GM23338 (cell line): ENCODE measurements around the gene KCNH6. TPM values are rescaled to one million over a fixed set of nuclear protein-coding genes. Genes with fewer than 3 reads are reported as not detected.

Experiments used
- ATAC-seq: fragments of 200-7000 bp; cut with Tn5 transposase; 3 replicates; pipeline ENCODE4 v1.9.1; 2020
- DNase-seq: peaks from one replicate; pipeline ENCODE4 v3.0.0-alpha.2; 2015; ENCODE audit warnings: low spot score
- H2AFZ ChIP-seq: fragments of 200-600 bp; sonication (generic); 2 replicates; pipeline ENCODE4 v1.8.0; 2016; ENCODE audit warnings: antibody characterized with exemption, mild to moderate bottlenecking, moderate library complexity
- H3F3A ChIP-seq: fragments of 200-600 bp; sonication (generic); replicated peaks from 2 replicates; pipeline ENCODE4 v1.8.0; 2017; ENCODE audit warnings: antibody characterized with exemption, mixed run types, low read depth
- H3K27ac ChIP-seq: fragments of 200-600 bp; sonication (generic); 2 replicates; pipeline ENCODE4 v1.6.1; 2016; ENCODE audit warnings: low read depth
- H3K27me3 ChIP-seq: fragments of 200-600 bp; sonication (generic); 2 replicates; pipeline ENCODE4 v1.8.0; 2016; ENCODE audit warnings: mild to moderate bottlenecking, mixed run types, moderate library complexity; ENCODE audit not compliant: insufficient read depth
- H3K36me3 ChIP-seq: fragments of 200-600 bp; sonication (generic); 2 replicates; pipeline ENCODE4 v1.8.0; 2016; ENCODE audit warnings: mild to moderate bottlenecking; ENCODE audit not compliant: insufficient read depth
- H3K4me1 ChIP-seq: fragments of 200-600 bp; sonication (generic); 2 replicates; pipeline ENCODE4 v1.8.0; 2016; ENCODE audit warnings: mild to moderate bottlenecking, moderate library complexity; ENCODE audit not compliant: insufficient read depth
- H3K4me2 ChIP-seq: fragments of 200-600 bp; sonication (generic); 2 replicates; pipeline ENCODE4 v1.7.1; 2017; ENCODE audit warnings: mixed run types
- H3K4me3 ChIP-seq: fragments of 200-600 bp; sonication (generic); 2 replicates; pipeline ENCODE4 v1.6.1; 2016; ENCODE audit warnings: mixed run types
- H3K79me2 ChIP-seq: fragments of 200-600 bp; sonication (generic); replicated peaks from 2 replicates; pipeline ENCODE4 v1.8.0; 2017; ENCODE audit warnings: mild to moderate bottlenecking; ENCODE audit not compliant: insufficient read depth
- H3K9me2 ChIP-seq: fragments of 200-600 bp; sonication (generic); 2 replicates; pipeline ENCODE4 v1.8.0; 2017; ENCODE audit not compliant: insufficient read depth
- H4K20me1 ChIP-seq: fragments of 200-600 bp; sonication (generic); replicated peaks from 2 replicates; pipeline ENCODE4 v1.8.0; 2017; ENCODE audit warnings: mild to moderate bottlenecking; ENCODE audit not compliant: insufficient read depth
- H3K27ac Mint-ChIP-seq: 2 replicates; pipeline ENCODE4 v1.8.0; 2020; ENCODE audit warnings: inconsistent platforms, mild to moderate bottlenecking, moderate library complexity, mixed read lengths
- H3K27me3 Mint-ChIP-seq: 3 replicates; pipeline ENCODE4 v1.8.0; 2022; ENCODE audit warnings: low read depth, mild to moderate bottlenecking, moderate library complexity, mixed read lengths, inconsistent platforms; ENCODE audit not compliant: insufficient read depth, poor library complexity
- H3K36me3 Mint-ChIP-seq: 3 replicates; pipeline ENCODE4 v1.8.0; 2021; ENCODE audit warnings: low read depth, mild to moderate bottlenecking, inconsistent platforms, moderate library complexity, mixed read lengths
- H3K4me1 Mint-ChIP-seq: 3 replicates; pipeline ENCODE4 v1.8.0; 2020; ENCODE audit warnings: mild to moderate bottlenecking, inconsistent platforms, mixed read lengths
- H3K4me3 Mint-ChIP-seq: 3 replicates; pipeline ENCODE4 v1.8.0; 2021; ENCODE audit warnings: moderate library complexity, mild to moderate bottlenecking, inconsistent platforms, mixed read lengths
- H3K9me3 Mint-ChIP-seq: 3 replicates; pipeline ENCODE4 v1.8.0; 2020; ENCODE audit warnings: moderate library complexity, mild to moderate bottlenecking, inconsistent platforms, mixed read lengths
- NANOG ChIP-seq: IDR thresholded peaks from 2 replicates; pipeline ENCODE4 v1.6.1; 2016; ENCODE audit warnings: antibody characterized with exemption, borderline replicate concordance
- POLR2AphosphoS5 ChIP-seq: IDR thresholded peaks from 2 replicates; pipeline ENCODE4 v1.6.1; 2016; ENCODE audit warnings: antibody characterized with exemption, low read depth
- ZNF114 ChIP-seq: fragments of 250-450 bp; sonication (Bioruptor Pico); IDR thresholded peaks from 2 replicates; pipeline ENCODE4 v1.5.0; 2020; ENCODE audit warnings: mild to moderate bottlenecking, moderate library complexity
- ZNF462 ChIP-seq: fragments of 250-450 bp; sonication (Bioruptor Pico); IDR thresholded peaks from 2 replicates; pipeline ENCODE4 v1.5.0; 2020; ENCODE audit warnings: mild to moderate bottlenecking, moderate library complexity
- polyA plus RNA-seq: library from polyadenylated mRNA; unstranded; fragments of >200 nt; fragmentation: Nextera tagmentation; extraction: Ambion mirVana; gene quantifications from 2 replicates; pipeline ENCODE4 v1.2.1, GENCODE V29; 2016
- total RNA-seq: library from RNA; depleted of rRNA; stranded (reverse); fragments of >200 nt; shearing (Covaris generic); gene quantifications from 2 replicates; pipeline ENCODE4 v1.2.3, GENCODE V29; 2014
- TF ChIP-seq, protein P1 (sequence below): IDR thresholded peaks from one replicate; pipeline ENCODE4 v1.6.1; 2018; ENCODE audit warnings: antibody characterized with exemption; ENCODE audit not compliant: unreplicated experiment

KCNH6 gene
- total and polyA plus RNA-seq, 2 experiments from 2014 or later = 1.3 to 2.8 TPM

DNA sequence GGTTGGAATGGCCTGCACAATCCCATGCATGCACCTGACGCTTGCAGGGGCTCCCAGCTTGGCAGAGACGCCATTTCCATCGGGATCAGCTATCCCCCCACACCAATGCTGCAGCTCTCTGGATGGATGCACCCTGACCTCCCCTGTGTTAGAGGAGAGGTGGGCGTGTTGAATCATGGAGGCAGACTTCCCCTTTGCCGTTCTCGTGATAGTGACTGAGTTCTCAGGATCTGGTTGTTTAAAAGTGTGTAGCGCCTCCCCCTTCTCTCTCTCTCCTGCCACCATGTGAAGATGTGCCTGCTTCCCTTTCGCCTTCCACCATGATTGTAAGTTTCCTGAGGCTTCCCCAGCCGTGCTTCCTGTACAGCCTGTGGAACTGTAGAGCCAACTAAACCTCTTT, 17.8 kb upstream of the KCNH6 start:
- Histone ChIP-seq H2AFZ (no peak overlapping the region), H3K4me2 (no peak overlapping the region), H3F3A (no peaks in the 10 kb centered on the region), H3K36me3 (no peaks in the 10 kb centered on the region), H3K4me3 (no peak overlapping the region), H3K27ac (no peak overlapping the region), H3K9me2 (0 out of 2 replicates have a peak, but pooled peaks cover 4% of the 10 kb centered on the region), H3K27me3 (no peaks in the 10 kb centered on the region), H3K79me2 (no peaks in the 10 kb centered on the region), H3K4me1 (no peaks in the 10 kb centered on the region), H4K20me1 (no peaks in the 10 kb centered on the region)
- Mint-ChIP-seq H3K9me3 (peaks cover 11% of the 10 kb centered on the region), H3K27ac (no peak overlapping the region), H3K4me1 (no peaks in the 10 kb centered on the region; the same call in 2 of the 3 replicates), H3K27me3 (peaks cover 11% of the 10 kb centered on the region), H3K36me3 (no peaks in the 10 kb centered on the region), H3K4me3 (no peak overlapping the region)
- TF ChIP-seq NANOG (no peak), POLR2AphosphoS5 (no peak), ZNF114 (CRISPR knock-in tag) (no peak), ZNF462 (CRISPR knock-in tag) (no peak)
- TF ChIP-seq, protein P1, sequence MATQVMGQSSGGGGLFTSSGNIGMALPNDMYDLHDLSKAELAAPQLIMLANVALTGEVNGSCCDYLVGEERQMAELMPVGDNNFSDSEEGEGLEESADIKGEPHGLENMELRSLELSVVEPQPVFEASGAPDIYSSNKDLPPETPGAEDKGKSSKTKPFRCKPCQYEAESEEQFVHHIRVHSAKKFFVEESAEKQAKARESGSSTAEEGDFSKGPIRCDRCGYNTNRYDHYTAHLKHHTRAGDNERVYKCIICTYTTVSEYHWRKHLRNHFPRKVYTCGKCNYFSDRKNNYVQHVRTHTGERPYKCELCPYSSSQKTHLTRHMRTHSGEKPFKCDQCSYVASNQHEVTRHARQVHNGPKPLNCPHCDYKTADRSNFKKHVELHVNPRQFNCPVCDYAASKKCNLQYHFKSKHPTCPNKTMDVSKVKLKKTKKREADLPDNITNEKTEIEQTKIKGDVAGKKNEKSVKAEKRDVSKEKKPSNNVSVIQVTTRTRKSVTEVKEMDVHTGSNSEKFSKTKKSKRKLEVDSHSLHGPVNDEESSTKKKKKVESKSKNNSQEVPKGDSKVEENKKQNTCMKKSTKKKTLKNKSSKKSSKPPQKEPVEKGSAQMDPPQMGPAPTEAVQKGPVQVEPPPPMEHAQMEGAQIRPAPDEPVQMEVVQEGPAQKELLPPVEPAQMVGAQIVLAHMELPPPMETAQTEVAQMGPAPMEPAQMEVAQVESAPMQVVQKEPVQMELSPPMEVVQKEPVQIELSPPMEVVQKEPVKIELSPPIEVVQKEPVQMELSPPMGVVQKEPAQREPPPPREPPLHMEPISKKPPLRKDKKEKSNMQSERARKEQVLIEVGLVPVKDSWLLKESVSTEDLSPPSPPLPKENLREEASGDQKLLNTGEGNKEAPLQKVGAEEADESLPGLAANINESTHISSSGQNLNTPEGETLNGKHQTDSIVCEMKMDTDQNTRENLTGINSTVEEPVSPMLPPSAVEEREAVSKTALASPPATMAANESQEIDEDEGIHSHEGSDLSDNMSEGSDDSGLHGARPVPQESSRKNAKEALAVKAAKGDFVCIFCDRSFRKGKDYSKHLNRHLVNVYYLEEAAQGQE = no peak
- ATAC-seq (no peak), DNase-seq (no peak)
